Keratinocyte (primary cell): ENCODE measurements around the gene PRDX2.

Source experiments
- CTCF ChIP-seq, 3 experiments: IDR thresholded peaks in 1 of 3; conservative IDR thresholded peaks in 1 of 3; optimal IDR thresholded peaks in 1 of 3; 2 replicates in 2 of 3; 3 replicates in 1 of 3; pipeline versions ENCODE3 to v1.5.1; 2011; ENCODE audit warnings: low read length in 3 of 3, mild to moderate bottlenecking in 3 of 3, moderate library complexity in 2 of 3, control low read depth in 1 of 3, inconsistent platforms in 1 of 3; ENCODE audit not compliant: insufficient read depth in 2 of 3; ENCODE audit errors: extremely low read depth in 1 of 3
- EZH2 ChIP-seq: IDR thresholded peaks from one replicate; pipeline ENCODE4 v1.6.1; 2012; ENCODE audit warnings: inconsistent platforms, mild to moderate bottlenecking, low read length, moderate library complexity

DNA sequence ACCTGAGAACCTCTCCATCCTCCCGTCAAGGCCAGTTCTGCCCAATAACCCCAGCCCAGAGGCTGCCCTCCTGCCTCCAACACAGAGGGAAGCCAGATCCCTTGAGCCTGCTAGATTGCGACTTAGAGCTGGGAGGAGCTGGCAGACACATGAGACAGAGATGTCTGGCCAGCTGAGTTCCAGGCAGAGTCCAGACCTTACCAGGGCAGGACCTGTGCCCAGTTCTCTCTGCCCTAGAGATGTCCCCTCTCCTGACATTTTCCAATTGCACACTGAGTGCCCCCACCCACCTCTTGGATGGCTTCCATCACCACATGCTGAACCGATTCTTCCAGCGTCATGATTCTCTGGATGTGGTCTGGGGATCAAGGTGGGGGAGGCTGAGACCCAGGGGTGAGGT lies 29.3 kb downstream of the PRDX2 start:
- no peak for TF ChIP-seq CTCF (optimal IDR thresholded peaks at IDR 0.05 in 1 of 3, IDR thresholded peaks at IDR 0.05 in 1 of 3, conservative IDR thresholded peaks at IDR 0.05 in 1 of 3; ENCODE audit: extremely low read depth in 1 of 3, insufficient read depth in 2 of 3, low read length in 3 of 3)
- TF ChIP-seq EZH2 = no peak
